Activated T-cell treated with anti-CD3 and anti-CD28 coated beads, Interleukin-2, amount 50 U/mL, for 1 hour (primary cell): ENCODE data around the gene FXR2.

Experiments used
- DNase-seq: peaks from one replicate; pipeline ENCODE4 v3.0.0-alpha.2; 2020

Gene FXR2

GRCh38 chr17:7544911-7545310, 69.8 kb downstream of the FXR2 start:
- no peak for DNase-seq
